Measurements from ENCODE around the gene NATD1.

NATD1 gene

GRCh38 chr17:21291357-21291756 is 38.1 kb upstream of the NATD1 start:
- FAIRE-seq (no peak), DNase-seq (ENCODE audit: insufficient read length, low spot score) (no peak)

GRCh38 chr17:21289902-21290571 is 36.8 kb upstream of the NATD1 start:
- DNase-seq (ENCODE audit: insufficient read length, low spot score) = no peak
- peak; percentile 94 for FAIRE-seq

DNA sequence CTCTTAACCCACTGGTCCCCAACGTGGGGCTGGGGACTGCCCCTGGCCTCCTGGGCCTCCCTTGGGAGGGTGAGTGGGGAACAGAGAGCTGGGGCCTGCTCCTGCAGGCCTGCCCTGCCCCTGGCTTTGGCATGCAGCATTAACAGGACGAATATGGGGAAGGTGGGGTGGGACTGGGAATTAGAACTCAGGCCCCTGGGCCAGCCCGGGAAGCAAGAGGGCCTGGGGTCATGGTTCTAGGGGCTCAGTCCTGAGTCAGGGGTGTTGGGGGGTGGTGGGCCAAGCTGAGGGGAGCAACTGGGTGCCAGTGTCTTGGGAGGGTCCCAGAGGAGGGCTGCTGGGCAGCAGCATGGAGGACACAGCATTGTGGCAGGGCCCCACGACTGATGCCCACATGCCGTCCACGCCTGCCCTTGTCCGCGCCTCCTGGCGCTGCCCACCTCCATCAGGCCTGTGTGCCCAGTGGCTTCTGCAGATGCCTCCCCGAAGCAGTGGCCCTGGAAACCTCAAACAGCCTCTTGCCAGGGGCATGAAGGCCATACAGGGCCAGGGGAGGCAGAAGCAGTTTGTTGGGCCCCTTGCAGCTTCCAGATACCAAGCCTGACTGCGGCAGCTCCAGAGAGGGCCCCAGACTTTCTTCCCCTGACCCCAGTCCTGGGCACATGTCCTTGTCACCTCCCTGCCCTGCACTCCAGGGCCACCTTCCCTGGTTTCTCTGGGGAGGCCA is 36.1 kb upstream of the NATD1 start:
- no peak for DNase-seq (ENCODE audit: insufficient read length, low spot score)
- no peak for FAIRE-seq

DNA sequence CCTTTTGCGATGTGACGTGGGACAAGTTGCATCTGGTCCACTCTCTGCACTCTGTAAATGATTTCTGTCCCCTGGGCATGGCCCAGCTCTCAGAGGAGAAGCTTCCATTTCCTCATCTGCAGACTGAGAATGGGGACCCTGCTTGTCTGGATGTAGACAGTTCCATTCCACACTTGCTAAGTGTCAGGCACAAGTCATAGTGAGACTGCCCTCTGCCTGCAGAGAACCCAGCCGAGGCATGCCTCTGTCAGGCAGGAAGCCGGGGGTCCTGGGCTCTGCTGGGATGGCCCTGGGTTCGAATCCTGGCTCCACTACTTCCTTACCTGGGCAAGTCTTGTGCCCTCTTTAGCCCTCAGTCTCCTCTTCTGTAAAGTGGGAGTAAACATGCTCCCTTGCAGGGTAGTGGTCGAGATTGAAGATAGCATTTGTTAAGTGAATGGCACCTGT is 35.4 kb upstream of the NATD1 start:
- FAIRE-seq (no peak), DNase-seq (ENCODE audit: insufficient read length, low spot score) (no peak)

GRCh38 chr17:21287703-21288449 is 34.7 kb upstream of the NATD1 start:
- DNase-seq (ENCODE audit: insufficient read length, low spot score) (peak; percentile 99), FAIRE-seq (peak; percentile 100)

DNA sequence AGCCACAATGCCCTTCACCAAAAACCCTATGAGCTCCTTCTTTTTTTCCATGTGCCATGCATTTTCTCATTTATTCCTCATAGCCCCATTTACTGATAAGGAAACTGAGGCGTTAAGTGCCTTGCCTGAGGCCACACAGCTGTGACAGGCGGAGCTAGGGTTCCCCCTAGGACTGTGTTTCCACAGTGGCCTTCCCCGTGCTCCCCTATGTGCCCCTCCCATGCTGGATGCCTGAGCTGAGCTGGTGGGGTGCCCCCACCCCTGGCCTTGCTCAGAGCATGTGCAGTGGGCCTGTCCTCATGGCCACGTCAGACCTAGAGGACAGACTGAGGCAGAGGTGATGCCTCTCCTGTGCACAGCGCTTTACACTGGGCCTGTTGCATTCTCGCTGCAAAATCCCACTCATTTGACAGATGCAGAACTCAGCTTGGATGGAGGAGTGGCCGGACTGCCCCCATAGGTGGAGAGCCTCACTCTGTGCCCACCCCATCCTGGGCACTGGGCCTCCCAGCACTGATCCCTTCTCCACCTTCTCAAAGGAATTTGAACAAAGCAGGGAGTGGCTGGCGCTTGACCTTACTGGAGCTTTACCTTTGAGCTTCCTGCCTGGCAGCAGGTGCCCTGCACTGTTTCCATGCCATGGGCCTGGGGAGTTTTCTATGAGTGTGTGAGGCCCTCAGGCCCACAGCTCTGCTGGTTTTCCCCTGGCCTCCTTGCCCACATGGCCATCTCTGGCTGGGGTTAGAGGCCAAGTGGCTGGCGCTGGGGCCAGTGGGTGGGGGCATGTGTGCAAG is 33.9 kb upstream of the NATD1 start:
- DNase-seq (ENCODE audit: insufficient read length, low spot score) (no peak), FAIRE-seq (no peak)

- FAIRE-seq = no peak
These were observed 33.0 kb upstream of the NATD1 start for GRCh38 chr17:21286066-21286770.

GRCh38 chr17:21285164-21286065 is 32.2 kb upstream of the NATD1 start:
- FAIRE-seq (peak; percentile 4), DNase-seq (ENCODE audit: insufficient read length, low spot score) (no peak)

More at GRCh38 chr17:21286066-21286770, 33.0 kb upstream of the NATD1 start:
- peak; percentile 99 for DNase-seq (ENCODE audit: insufficient read length, low spot score)

- DNase-seq (ENCODE audit: insufficient read length, low spot score) = peak; percentile 100
- peak; percentile 99 for FAIRE-seq
These were observed 31.3 kb upstream of the NATD1 start, which contains the start of gene MAP2K3 for GRCh38 chr17:21284319-21285163. Gene MAP2K3 (plus strand): TSS chr17:21284711. CDS start chr17:21284921, 210 bp downstream.

DNA sequence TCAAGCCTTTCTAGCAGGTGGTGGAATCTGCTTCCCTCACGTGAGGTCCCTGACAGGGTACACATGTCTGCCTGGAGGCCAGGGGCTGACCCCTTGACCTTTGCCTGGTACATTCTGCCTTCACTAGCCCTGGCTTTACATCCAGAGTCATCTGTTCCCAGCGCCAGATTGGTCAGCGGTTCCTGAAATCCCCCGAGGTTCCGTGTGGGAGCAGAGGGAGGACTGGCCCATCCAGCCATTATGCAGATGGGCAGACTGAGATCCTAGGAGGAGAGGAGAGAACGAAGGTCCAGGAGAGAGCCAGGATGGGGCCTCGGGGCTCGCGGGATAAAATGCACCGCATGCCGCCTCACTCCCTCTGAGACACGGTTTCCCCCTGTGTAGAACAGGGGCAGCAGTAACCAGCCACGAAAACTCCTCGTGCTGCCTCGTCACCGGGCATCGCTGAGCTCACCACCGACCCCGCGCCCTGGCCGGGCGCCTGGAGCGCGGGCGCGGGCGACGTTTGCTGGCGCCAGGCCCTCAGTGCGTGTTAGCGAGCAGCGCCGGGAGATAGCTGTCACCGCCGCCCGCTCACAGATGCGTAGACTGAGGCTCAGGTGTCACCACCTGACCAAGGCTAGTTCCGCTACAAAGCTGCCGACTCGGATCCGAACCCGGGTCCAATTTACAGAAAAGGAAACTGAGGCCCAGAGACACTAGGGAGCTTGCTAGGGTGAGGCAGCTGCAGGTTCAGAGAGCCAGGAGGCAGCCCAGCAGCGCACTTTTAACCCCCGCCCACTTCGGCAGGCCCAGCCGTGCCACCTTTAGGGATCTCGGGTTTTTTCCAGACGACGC is 30.5 kb upstream of the NATD1 start:
- FAIRE-seq = peak; percentile 65
- no peak for DNase-seq (ENCODE audit: insufficient read length, low spot score)

GRCh38 chr17:21282850-21283249 is 29.6 kb upstream of the NATD1 start:
- FAIRE-seq = no peak
- DNase-seq (ENCODE audit: insufficient read length, low spot score) = no peak

GRCh38 chr17:21282231-21282630 is 29.0 kb upstream of the NATD1 start:
- DNase-seq (ENCODE audit: insufficient read length, low spot score) (peak; percentile 95), FAIRE-seq (peak; percentile 92)

DNA sequence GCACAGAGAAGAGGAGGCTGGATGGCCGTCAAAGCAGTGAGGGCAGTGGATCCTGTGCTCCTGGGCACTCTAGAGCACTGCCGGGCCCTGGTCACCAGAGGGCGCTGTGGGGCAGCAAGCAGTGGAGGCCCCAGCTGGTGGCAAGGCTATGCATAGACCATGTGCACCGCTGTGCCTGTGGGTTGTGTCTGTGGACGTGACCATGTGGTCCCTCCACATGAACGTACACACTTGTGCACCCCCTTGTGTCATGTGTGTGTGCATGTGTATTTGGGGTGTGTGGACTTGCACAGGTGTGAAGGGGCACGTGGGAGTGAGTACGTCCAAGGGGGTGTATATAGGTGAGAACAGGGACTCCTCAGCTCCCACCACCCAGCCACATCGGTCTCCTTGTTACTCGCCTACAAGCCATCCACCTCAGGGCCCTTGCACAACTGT is 26.9 kb upstream of the NATD1 start:
- DNase-seq (ENCODE audit: insufficient read length, low spot score) (peak; percentile 99), FAIRE-seq (peak; percentile 100)

DNA sequence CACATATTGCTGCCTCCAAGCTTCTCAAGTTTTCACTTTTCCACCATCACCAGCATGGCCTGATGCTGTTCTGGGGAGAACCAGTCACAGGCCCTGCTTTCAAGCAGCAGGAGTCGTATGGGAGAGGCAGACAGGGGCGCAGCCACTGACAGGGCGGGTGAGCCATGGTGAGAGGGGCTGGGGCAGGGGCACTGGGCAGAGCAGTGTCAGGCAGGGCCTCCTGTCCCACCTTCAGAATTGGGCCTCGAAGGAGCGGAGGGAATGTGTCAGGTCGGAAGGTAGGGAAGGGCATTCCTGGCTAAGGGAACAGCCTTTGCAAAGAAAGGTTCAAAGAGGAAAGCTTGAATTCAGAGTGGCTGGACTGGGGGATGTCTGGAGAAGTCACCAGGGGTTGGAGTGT is 26.4 kb upstream of the NATD1 start:
- FAIRE-seq (peak; percentile 42), DNase-seq (ENCODE audit: insufficient read length, low spot score) (no peak)

DNA sequence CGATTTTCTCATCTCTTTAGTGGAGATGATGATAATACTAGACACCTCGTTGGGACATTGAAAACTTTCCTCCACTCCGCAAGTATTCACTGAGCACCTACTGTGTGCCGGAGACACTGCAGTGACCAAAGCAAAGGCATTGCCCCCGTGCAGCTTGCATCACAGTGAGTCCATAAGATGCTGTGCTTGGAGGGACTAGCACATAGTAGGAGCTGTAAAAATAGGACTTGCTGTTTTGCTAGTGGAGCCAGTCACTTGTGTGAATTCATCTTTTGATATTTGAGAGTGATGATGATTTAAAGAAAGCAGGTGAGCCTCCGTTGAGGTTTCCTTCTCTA is 26.0 kb upstream of the NATD1 start:
- no peak for DNase-seq (ENCODE audit: insufficient read length, low spot score)
- FAIRE-seq = no peak

DNA sequence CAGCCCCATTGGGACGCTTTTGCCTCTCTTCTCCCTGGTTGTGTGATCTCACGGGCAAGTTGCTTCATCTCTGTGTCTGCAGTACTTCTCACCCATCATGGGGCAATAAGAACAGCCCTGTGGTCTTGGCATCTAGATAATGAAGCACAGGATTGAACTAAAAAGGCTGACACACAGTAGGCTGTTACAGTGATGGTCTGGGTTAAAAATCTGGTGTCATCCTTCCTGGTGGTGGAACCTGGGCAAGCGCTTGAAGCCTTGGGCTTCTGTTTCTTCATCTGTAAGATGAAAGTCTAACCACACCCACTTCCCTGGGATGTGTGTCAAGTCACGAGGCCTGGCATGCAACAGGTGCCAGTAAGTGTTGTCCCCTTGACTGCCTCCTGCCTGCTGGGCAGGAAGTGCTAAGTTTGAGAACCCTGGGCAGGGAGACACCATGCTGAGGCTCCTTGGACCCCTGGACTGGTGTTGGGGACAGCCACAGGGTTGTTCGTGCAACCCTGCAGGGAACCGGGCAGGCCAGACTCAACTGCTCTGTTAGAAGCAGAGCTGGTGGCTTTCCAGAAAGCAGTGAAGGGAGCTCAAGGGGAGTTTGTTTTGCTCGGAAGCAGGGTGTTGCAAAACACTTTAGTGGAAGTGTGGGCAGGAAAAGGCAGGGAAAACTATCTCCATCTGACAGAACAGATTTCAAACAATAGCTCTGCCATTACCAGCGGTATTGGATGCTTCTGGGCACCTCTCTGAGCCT is 25.4 kb upstream of the NATD1 start:
- FAIRE-seq (no peak), DNase-seq (ENCODE audit: insufficient read length, low spot score) (no peak)

DNA sequence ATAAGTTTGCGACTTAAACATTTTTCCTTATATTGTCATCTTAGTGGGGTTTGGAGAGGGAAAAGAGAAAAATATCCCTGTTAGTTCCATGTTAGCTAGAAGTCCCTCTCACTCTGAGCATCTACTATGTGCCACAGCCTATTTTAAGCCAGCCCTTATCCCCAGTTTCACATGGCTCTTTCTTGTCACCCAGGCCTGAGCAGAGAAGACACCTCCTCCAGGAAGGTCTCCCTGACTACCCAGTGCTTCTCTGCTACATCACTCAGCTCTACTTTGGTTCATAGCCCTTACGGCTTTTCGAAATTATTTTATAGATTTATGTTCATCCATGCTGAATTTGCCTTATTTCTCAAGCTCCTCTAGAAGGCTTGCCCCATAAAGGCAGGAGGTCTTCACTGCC is 24.1 kb upstream of the NATD1 start:
- FAIRE-seq (no peak), DNase-seq (ENCODE audit: insufficient read length, low spot score) (no peak)

Data from HTR-8/SVneo (cell line).